ENCODE measurements around the gene ZNF235.
"Not testable (repeated sequence)": the region's sequence is repeated elsewhere in the genome, so short reads cannot be mapped to it uniquely, and the experiment has no call there.

GRCh38 chr19:44252332-44252731 lies 52.5 kb downstream of the ZNF235 start:
- not testable (repeated sequence) for TF ChIP-seq POLR2A, CTCF, EP300 (IDR thresholded peaks at IDR 0.05)
